HepG2 (cell line): ENCODE measurements around the gene DHRS11. TPM values are rescaled to one million over a fixed set of nuclear protein-coding genes. Genes with fewer than 3 reads are reported as not detected.
A peak's percentile ranks its signal among the peaks of the same experiment; 100 is the strongest.

Experiments used
- BORCS8-MEF2B ChIP-seq: sonication (generic); formaldehyde crosslinking; IDR thresholded peaks from 2 replicates; pipeline ENCODE4 v1.8.0; 2022; ENCODE audit warnings: mild to moderate bottlenecking, missing genetic modification reagents
- CEBPG ChIP-seq: IDR thresholded peaks from 2 replicates; pipeline ENCODE4 v1.6.1; 2016
- GABPB1 ChIP-seq: IDR thresholded peaks from 2 replicates; pipeline ENCODE4 v1.6.1; 2016; ENCODE audit warnings: mild to moderate bottlenecking, missing genetic modification reagents, moderate library complexity, missing compliant biosample characterization
- GATAD2A ChIP-seq: IDR thresholded peaks from 2 replicates; pipeline ENCODE4 v1.6.1; 2016
- HOXA9 ChIP-seq: sonication (generic); formaldehyde crosslinking; IDR thresholded peaks from 2 replicates; pipeline ENCODE4 v1.8.1; 2022; ENCODE audit warnings: missing genetic modification reagents, mild to moderate bottlenecking, moderate library complexity, borderline replicate concordance
- JDP2 ChIP-seq: sonication (generic); formaldehyde crosslinking; IDR thresholded peaks from 2 replicates; pipeline ENCODE4 v1.8.1; 2022; ENCODE audit warnings: missing genetic modification reagents, borderline replicate concordance
- PHF8 ChIP-seq: sonication (generic); formaldehyde crosslinking; IDR thresholded peaks from 2 replicates; pipeline ENCODE4 v1.5.0; 2020; ENCODE audit warnings: missing genetic modification reagents
- SIX1 ChIP-seq: sonication (generic); formaldehyde crosslinking; IDR thresholded peaks from 2 replicates; pipeline ENCODE4 v1.4.0; 2020; ENCODE audit warnings: missing genetic modification reagents, borderline replicate concordance
- TARDBP ChIP-seq: sonication (generic); formaldehyde crosslinking; IDR thresholded peaks from 2 replicates; pipeline ENCODE4 v1.8.0; 2022; ENCODE audit warnings: mild to moderate bottlenecking, missing genetic modification reagents
- TMF1 ChIP-seq: sonication (generic); formaldehyde crosslinking; IDR thresholded peaks from 2 replicates; pipeline ENCODE4 v1.8.1; 2022; ENCODE audit warnings: low read depth, missing genetic modification reagents
- ZC3H13 ChIP-seq: sonication (generic); formaldehyde crosslinking; IDR thresholded peaks from 2 replicates; pipeline ENCODE4 v1.8.1; 2023; ENCODE audit warnings: mild to moderate bottlenecking, missing genetic modification reagents, moderate library complexity
- ZNF432 ChIP-seq: sonication (generic); formaldehyde crosslinking; IDR thresholded peaks from 2 replicates; pipeline ENCODE4 v1.5.0; 2020; ENCODE audit warnings: missing genetic modification reagents, mild to moderate bottlenecking, borderline replicate concordance
- ZNF484 ChIP-seq: sonication (generic); formaldehyde crosslinking; IDR thresholded peaks from 2 replicates; pipeline ENCODE4 v1.5.1; 2020; ENCODE audit warnings: mild to moderate bottlenecking, low read depth, missing genetic modification reagents, borderline replicate concordance
- ZNF510 ChIP-seq: sonication (generic); formaldehyde crosslinking; IDR thresholded peaks from 2 replicates; pipeline ENCODE4 v1.4.0; 2020; ENCODE audit warnings: low read depth, mild to moderate bottlenecking, missing genetic modification reagents
- ZNF589 ChIP-seq: sonication (generic); formaldehyde crosslinking; conservative IDR thresholded peaks from 2 replicates; pipeline ENCODE4 v1.8.0; 2022; ENCODE audit warnings: mild to moderate bottlenecking, moderate library complexity, missing genetic modification reagents
- ZNF720 ChIP-seq: sonication (generic); formaldehyde crosslinking; IDR thresholded peaks from 2 replicates; pipeline ENCODE4 v1.4.0; 2020; ENCODE audit warnings: missing genetic modification reagents
- polyA plus RNA-seq, 8 experiments: library from polyadenylated mRNA; depleted of rRNA in 3 of 8; stranded (reverse) in 7 of 8; unstranded in 1 of 8; fragments of >200 nt; fragmentation: Illumina TruSeq in 4 of 8; extraction: Trizol in 4 of 8; gene quantifications; 2 replicates each; pipeline versions ENCODE4 v1.2.1 to v1.2.3, GENCODE V29; 2011 to 2016; ENCODE audit warnings: low read depth in 4 of 8, missing spikeins in 1 of 8, mixed read lengths in 1 of 8; ENCODE audit not compliant: insufficient read depth in 1 of 8
- total RNA-seq, 5 experiments: library from RNA; depleted of rRNA; stranded (reverse); fragments of >200 nt; fragmentation: Illumina TruSeq; extraction: Trizol; gene quantifications; 2 replicates each; pipeline ENCODE4 v1.2.3, GENCODE V29; 2016; ENCODE audit warnings: low read depth in 1 of 5
- TF ChIP-seq, protein P1 (sequence below): sonication (generic); formaldehyde crosslinking; conservative IDR thresholded peaks from 2 replicates; pipeline ENCODE4 v1.4.0; 2020; ENCODE audit warnings: mild to moderate bottlenecking, missing genetic modification reagents, moderate library complexity
- TF ChIP-seq, protein P2 (sequence below): sonication (generic); formaldehyde crosslinking; IDR thresholded peaks from 2 replicates; pipeline ENCODE4 v1.4.0; 2020; ENCODE audit warnings: missing genetic modification reagents, borderline replicate concordance
- TF ChIP-seq, protein P3 (sequence below): sonication (generic); formaldehyde crosslinking; IDR thresholded peaks from 2 replicates; pipeline ENCODE4 v1.5.0; 2020; ENCODE audit warnings: mild to moderate bottlenecking, missing genetic modification reagents, moderate library complexity
- TF ChIP-seq, protein P4 (sequence below): IDR thresholded peaks from 2 replicates; pipeline ENCODE4 v1.6.1; 2016; ENCODE audit warnings: missing biosample characterization, missing genetic modification reagents, low read depth

The DHRS11 gene
- total and polyA plus RNA-seq, 2 of the 13 experiments (the other 11 are each of a cell fraction or from before 2014, with no cell fraction given): 28.4 to 41.9 TPM

DNA sequence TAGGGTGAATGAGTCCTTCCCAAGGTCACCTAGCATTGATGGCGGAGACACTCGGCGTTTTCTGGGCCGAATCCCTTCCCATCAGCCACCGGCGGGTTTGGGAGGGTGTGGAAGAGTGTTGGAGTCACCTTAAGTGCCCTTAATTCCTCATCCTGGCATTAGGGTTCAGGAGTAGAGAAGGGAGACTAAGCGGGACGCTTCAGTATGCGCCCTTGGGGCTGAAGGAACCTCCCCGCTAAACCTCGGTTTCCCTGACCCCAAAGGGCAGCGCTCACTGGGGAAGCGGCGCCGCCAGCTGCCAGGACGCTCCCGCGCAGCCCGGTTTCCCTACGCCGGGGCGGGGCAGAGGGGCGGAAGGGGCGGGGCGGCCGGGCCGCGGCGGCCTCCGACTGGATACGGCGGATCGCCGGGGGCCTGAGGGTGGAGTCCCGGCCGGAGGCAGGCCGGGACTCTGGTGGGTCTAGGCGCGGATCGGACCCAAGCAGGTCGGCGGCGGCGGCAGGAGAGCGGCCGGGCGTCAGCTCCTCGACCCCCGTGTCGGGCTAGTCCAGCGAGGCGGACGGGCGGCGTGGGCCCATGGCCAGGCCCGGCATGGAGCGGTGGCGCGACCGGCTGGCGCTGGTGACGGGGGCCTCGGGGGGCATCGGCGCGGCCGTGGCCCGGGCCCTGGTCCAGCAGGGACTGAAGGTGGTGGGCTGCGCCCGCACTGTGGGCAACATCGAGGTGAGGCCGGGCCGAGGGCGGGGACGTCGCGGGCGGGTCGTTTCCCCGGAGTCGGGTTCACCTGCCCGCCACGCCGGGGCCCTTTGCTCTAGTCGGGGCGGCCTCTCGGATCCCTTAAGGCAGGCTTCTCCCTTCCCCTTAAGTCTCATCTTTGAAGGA, at the start of gene DHRS11 (continued):
- TF ChIP-seq, protein P1, sequence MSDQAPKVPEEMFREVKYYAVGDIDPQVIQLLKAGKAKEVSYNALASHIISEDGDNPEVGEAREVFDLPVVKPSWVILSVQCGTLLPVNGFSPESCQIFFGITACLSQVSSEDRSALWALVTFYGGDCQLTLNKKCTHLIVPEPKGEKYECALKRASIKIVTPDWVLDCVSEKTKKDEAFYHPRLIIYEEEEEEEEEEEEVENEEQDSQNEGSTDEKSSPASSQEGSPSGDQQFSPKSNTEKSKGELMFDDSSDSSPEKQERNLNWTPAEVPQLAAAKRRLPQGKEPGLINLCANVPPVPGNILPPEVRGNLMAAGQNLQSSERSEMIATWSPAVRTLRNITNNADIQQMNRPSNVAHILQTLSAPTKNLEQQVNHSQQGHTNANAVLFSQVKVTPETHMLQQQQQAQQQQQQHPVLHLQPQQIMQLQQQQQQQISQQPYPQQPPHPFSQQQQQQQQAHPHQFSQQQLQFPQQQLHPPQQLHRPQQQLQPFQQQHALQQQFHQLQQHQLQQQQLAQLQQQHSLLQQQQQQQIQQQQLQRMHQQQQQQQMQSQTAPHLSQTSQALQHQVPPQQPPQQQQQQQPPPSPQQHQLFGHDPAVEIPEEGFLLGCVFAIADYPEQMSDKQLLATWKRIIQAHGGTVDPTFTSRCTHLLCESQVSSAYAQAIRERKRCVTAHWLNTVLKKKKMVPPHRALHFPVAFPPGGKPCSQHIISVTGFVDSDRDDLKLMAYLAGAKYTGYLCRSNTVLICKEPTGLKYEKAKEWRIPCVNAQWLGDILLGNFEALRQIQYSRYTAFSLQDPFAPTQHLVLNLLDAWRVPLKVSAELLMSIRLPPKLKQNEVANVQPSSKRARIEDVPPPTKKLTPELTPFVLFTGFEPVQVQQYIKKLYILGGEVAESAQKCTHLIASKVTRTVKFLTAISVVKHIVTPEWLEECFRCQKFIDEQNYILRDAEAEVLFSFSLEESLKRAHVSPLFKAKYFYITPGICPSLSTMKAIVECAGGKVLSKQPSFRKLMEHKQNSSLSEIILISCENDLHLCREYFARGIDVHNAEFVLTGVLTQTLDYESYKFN (CRISPR knock-in tag): no peak
- TF ChIP-seq ZNF484 (CRISPR knock-in tag) (no peak), ZNF720 (CRISPR knock-in tag) (no peak), HOXA9 (CRISPR knock-in tag) (no peak), GATAD2A (CRISPR knock-in tag) (no peak), ZNF589 (CRISPR knock-in tag) (no peak), CEBPG (CRISPR knock-in tag) (no peak), TARDBP (0 out of 2 replicates have a peak, but pooled peaks have one; percentile 52), PHF8 (CRISPR knock-in tag) (peak; percentile 55; the same call in 1 of the 2 replicates), BORCS8-MEF2B (CRISPR knock-in tag) (peak; percentile 56; the same call in 1 of the 2 replicates), ZNF432 (CRISPR knock-in tag) (no peak), TMF1 (peak; percentile 71; the same call in 1 of the 2 replicates), GABPB1 (peak; percentile 88), ZC3H13 (CRISPR knock-in tag) (no peak), JDP2 (CRISPR knock-in tag) (no peak), ZNF510 (CRISPR knock-in tag) (no peak), SIX1 (CRISPR knock-in tag) (no peak)
- TF ChIP-seq, protein P2, sequence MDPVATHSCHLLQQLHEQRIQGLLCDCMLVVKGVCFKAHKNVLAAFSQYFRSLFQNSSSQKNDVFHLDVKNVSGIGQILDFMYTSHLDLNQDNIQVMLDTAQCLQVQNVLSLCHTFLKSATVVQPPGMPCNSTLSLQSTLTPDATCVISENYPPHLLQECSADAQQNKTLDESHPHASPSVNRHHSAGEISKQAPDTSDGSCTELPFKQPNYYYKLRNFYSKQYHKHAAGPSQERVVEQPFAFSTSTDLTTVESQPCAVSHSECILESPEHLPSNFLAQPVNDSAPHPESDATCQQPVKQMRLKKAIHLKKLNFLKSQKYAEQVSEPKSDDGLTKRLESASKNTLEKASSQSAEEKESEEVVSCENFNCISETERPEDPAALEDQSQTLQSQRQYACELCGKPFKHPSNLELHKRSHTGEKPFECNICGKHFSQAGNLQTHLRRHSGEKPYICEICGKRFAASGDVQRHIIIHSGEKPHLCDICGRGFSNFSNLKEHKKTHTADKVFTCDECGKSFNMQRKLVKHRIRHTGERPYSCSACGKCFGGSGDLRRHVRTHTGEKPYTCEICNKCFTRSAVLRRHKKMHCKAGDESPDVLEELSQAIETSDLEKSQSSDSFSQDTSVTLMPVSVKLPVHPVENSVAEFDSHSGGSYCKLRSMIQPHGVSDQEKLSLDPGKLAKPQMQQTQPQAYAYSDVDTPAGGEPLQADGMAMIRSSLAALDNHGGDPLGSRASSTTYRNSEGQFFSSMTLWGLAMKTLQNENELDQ (CRISPR knock-in tag): no peak
- TF ChIP-seq, protein P3, sequence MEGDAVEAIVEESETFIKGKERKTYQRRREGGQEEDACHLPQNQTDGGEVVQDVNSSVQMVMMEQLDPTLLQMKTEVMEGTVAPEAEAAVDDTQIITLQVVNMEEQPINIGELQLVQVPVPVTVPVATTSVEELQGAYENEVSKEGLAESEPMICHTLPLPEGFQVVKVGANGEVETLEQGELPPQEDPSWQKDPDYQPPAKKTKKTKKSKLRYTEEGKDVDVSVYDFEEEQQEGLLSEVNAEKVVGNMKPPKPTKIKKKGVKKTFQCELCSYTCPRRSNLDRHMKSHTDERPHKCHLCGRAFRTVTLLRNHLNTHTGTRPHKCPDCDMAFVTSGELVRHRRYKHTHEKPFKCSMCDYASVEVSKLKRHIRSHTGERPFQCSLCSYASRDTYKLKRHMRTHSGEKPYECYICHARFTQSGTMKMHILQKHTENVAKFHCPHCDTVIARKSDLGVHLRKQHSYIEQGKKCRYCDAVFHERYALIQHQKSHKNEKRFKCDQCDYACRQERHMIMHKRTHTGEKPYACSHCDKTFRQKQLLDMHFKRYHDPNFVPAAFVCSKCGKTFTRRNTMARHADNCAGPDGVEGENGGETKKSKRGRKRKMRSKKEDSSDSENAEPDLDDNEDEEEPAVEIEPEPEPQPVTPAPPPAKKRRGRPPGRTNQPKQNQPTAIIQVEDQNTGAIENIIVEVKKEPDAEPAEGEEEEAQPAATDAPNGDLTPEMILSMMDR (CRISPR knock-in tag): peak; percentile 49
- TF ChIP-seq, protein P4, sequence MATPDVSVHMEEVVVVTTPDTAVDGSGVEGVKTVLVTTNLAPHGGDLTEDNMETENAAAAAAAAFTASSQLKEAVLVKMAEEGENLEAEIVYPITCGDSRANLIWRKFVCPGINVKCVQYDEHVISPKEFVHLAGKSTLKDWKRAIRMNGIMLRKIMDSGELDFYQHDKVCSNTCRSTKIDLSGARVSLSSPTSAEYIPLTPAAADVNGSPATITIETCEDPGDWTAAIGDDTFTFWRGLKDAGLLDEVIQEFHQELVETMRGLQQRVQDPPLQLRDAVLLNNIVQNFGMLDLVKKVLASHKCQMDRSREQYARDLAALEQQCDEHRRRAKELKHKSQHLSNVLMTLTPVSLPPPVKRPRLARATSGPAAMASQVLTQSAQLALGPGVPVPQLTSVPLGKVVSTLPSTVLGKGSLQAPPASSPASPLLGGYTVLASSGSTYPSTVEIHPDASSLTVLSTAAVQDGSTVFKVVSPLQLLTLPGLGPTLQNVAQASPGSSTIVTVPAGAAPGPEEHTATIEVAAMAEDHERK (CRISPR knock-in tag): no peak
